HG02588 (cell line): ENCODE results near the gene LLCFC1.

ENCODE experiments used
- ATAC-seq: cut with Tn5 transposase; IDR thresholded peaks from one replicate; pipeline ENCODE4 v1.9.1; 2021; ENCODE audit warnings: mild to moderate bottlenecking, moderate library complexity; ENCODE audit not compliant: unreplicated experiment

LLCFC1 gene

DNA sequence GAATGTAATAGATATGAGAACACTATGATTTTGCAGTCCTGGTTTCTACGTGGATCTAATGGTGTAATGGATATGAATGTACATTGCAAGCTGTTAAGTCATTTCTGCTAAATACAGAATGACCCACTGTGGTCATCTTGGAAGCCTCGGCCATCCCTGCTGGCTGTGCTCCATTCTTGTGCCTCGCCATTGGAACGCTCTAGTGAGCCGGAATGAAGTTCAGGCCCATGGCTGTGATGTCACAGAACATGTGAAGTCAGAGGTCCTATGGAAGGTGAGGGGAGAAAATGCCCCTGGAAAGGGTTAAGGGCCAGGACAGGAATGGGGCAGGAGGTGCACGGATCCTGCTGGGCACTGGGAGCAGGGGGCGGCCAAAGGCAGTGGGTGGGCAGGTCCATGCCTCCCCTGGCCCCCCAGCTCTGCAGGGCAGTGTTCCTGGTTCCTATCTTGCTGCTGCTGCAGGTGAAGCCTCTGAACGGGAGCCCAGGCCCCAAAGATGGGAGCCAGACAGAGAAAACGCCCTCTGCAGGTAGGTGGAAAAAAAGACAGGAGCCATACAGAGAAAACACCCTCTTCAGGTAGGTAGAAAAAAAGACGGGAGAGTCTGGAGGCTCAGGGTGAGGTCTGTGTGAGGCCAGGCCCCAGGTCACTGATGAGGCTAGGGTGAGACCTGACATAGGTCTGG lies at the start of gene LLCFC1:
Gene LLCFC1, plus strand, starts transcription at position 259 of the 685 bp plus-strand sequence. Its CDS starts 138 bp downstream, at position 397.
- no peak for ATAC-seq

DNA sequence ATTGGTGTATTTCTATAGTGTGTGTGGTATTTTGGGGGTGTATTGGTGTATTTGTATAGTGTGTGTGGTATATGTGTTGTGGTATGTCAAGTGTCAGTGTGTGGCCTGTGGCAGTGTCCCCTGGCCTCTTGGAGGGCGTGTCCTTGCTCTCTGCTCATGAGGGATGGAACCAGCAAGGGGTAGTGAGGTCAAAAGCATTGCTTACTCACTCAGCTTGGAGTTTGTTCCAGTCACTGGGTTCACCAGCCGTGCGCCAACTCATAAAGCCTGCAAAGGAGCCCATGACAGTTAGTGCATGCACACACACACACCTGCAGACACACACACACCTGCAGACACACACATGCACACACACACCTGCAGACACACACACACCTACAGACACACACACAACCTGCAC lies 49.5 kb upstream of the LLCFC1 start:
- no peak for ATAC-seq

- ATAC-seq: no peak
These were observed 48.3 kb upstream of the LLCFC1 start for GRCh38 chr7:142890874-142891485.

- ATAC-seq: no peak
These were observed 47.7 kb upstream of the LLCFC1 start for GRCh38 chr7:142891490-142892082.

DNA sequence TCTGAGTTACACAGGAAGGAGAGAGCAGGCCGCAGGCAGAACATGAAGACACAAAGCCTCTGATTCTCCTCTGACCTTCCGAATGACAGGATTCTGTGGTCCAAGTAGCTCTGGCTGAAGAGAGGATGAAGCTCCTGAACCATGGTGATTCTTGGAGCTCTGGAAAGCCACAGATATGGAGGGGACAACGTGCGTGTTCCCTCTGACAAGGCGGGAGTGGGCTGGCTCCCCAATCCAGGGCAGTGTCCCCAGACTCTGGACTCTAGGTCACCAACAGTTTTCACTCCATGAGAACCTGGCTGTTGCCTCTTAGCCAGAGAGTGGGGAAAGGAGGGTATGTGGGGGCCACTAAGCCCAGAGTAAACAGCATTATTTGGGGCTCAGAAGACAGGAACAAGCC lies 46.3 kb upstream of the LLCFC1 start:
- ATAC-seq: no peak

DNA sequence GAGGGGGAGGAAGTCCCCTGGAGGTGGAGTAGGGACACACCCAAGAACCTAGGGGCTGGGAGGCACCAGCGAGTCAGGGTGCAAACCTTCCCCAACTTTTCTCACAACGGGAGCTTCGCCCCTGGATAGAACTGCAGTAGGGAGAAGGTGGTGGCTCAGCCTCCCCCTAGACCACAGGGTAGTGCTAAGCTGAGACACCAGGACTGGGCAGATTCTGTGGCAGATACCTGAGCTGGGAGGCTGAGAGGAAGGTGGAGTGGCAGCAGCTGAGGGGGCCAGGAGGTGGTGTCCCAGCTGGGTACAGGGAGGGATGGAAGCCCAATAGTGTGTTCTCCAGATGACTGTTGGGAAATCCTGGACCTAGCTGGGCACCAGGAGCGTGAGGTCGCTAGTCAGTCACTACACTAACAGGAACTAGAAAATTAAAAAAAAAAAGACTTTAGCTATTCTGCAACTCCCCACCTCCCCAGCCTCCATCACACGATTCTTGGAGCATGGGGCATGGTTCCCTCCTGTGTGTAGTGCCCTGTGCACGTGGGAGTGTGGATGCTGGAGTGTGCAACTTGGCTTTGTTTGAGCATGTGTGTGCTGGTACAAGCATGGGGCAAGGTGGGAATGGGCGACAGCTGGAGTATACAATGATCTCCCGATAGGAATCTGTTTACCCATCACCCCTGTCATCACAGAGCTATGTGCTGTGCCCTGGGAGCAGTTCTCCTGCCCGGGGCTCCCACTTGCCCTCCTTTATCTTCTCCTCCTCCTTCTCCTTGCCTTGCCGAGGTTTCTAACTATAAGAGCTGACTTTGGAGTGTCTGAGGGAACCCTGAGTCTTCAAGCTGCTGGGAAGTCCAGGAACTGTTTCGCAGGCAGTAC lies 44.9 kb upstream of the LLCFC1 start:
- ATAC-seq: no peak

GRCh38 chr7:142894985-142895593 lies 44.2 kb upstream of the LLCFC1 start:
- ATAC-seq: no peak

GRCh38 chr7:142896151-142896550 lies 43.1 kb upstream of the LLCFC1 start:
- no peak for ATAC-seq

DNA sequence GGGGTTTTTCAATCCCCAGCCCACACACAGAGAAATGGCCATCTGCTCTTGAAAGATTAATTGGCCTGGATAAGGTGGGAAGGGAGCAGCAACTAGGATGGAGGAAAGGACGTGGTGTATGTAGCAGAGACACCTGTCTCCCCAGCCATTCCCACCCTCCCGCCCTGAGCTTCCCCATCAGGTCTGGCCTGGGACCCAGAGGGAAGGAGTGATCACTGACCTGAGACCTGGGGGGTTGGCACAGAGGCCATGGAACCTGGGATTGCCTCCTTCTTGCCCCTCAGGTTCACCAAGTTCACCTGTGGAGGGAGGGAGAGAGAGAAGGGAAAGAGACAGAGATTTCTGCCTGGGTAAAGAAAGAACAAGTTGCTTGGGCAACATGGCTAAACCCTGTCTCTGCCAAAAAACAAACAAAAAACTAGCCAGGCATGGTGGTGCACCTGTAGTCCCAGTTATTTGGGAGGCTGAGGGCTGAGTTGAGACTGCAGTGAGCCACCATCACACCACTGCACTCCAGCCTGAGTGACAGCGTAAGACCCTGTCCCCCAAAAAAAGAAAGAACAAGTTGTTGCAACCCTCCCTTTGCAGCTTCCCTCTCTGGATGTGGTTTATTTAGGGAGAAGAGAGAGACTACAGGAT lies 42.4 kb upstream of the LLCFC1 start:
- ATAC-seq: no peak

DNA sequence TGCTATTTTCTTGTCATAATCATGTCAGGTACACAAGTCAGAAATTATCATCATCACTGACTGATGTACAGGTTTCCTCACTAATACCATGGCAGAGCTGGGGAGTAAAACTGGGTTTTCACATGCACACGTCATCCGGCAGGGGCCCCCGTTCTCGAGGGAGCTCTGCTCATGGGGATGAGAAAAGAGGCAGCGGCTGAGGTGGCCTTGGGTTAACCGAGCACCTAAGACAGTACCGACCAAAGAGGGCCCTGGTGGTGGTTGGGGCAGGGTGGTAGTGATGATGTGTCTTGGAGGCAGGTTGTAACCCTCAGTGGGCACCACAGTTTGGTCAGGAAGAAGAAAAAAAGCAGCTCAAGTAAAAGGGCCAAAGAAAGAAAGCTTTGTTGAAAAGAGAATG lies 41.6 kb upstream of the LLCFC1 start:
- ATAC-seq: no peak

- ATAC-seq: no peak
These were observed 40.7 kb upstream of the LLCFC1 start for GRCh38 chr7:142898377-142899170.

DNA sequence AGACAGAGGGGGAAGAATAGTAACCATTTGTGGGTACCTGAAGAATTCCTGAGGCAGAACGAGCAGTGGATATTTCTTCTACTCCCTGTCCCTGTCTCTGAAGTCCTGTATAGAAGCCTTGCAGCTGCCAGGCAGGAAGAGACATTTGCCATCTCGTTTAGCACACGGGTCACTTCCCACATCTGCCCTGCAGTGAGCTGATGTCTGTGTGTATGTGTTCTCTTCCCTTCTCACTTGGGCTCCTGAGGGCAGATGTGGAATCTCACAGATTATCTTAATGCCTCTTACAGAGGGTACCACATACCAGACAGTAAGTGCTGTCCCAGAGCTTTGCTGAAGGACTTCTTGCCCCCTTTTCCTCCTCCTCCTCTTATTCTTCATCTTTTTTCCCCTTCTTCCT lies 39.6 kb upstream of the LLCFC1 start:
- no peak for ATAC-seq

GRCh38 chr7:142901426-142902259 lies 37.6 kb upstream of the LLCFC1 start:
- ATAC-seq: no peak

GRCh38 chr7:142904128-142904527 lies 35.2 kb upstream of the LLCFC1 start:
- ATAC-seq: no peak

- ATAC-seq: no peak
These were observed 33.5 kb upstream of the LLCFC1 start for GRCh38 chr7:142905759-142906158.

DNA sequence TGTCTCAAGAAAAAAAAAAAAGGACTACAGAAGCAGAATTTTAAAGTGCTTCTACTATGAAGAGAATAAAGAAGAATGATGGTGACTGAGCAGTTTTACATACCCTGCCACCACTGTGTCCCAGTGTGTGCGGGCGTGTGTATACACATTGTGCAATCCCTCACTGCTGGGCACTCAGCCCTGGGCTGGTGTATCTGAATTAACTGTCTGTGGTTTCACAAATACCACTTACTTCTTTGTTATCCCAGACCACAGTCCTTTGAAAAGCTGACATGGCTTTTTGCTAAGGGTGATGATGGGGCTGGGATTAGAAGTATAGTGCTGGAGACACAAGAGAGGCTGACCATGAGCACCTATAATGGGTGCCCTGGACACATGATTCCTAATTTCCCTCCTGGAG lies 32.6 kb upstream of the LLCFC1 start:
- no peak for ATAC-seq

GRCh38 chr7:142908290-142908689 lies 31.0 kb upstream of the LLCFC1 start:
- ATAC-seq: no peak

GRCh38 chr7:142908921-142909890 lies 30.1 kb upstream of the LLCFC1 start:
- ATAC-seq: no peak
